GM19438 (cell line): ENCODE data around the gene ACSF2.
A peak's percentile ranks its signal among the peaks of the same experiment; 100 is the strongest.
"Not testable (repeated sequence)": the region's sequence is repeated elsewhere in the genome, so short reads cannot be mapped to it uniquely, and the experiment has no call there.

Source experiments
- ATAC-seq: cut with Tn5 transposase; IDR thresholded peaks from one replicate; pipeline ENCODE4 v1.9.1; 2021; ENCODE audit warnings: low read depth; ENCODE audit not compliant: unreplicated experiment

The ACSF2 gene, protein sequence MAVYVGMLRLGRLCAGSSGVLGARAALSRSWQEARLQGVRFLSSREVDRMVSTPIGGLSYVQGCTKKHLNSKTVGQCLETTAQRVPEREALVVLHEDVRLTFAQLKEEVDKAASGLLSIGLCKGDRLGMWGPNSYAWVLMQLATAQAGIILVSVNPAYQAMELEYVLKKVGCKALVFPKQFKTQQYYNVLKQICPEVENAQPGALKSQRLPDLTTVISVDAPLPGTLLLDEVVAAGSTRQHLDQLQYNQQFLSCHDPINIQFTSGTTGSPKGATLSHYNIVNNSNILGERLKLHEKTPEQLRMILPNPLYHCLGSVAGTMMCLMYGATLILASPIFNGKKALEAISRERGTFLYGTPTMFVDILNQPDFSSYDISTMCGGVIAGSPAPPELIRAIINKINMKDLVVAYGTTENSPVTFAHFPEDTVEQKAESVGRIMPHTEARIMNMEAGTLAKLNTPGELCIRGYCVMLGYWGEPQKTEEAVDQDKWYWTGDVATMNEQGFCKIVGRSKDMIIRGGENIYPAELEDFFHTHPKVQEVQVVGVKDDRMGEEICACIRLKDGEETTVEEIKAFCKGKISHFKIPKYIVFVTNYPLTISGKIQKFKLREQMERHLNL

DNA sequence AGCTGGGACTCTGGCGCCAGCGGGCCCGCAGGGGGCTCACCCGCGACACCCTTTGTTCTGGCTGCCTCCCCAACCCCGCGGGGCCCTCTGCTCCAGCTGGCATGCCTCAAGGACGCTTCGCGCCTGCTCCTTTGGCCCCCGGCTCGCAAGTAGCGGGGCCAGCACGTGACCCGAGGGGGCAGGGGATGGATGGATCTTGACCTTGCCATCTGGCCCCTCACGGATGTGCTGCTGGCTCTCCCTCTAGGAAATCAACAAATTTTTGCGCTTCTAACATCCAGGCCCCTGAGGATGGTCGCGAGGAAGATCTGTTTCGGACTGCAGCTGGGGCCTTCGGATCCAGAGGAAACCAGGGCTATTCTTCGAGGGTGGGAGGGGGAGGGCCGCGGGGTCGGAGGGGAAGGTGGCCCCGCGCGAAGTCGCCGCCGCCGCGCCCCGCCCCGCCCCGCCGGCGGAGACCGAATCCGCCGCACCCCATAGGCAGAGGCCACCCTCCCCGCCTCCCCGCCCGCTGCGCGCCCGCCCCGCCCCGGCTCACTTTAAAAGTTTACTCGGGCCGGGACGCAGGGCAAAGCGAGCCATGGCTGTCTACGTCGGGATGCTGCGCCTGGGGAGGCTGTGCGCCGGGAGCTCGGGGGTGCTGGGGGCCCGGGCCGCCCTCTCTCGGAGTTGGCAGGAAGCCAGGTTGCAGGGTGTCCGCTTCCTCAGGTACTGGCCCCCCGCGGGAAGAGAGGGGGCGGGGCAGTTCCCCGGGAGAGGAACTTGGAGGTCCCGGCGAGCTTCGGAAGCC lies at the start of gene ACSF2:
TSS of gene ACSF2 (plus strand) at position 537 of the 790 bp plus-strand sequence. CDS start at position 581, 44 bp downstream.
- peak; percentile 60 for ATAC-seq

DNA sequence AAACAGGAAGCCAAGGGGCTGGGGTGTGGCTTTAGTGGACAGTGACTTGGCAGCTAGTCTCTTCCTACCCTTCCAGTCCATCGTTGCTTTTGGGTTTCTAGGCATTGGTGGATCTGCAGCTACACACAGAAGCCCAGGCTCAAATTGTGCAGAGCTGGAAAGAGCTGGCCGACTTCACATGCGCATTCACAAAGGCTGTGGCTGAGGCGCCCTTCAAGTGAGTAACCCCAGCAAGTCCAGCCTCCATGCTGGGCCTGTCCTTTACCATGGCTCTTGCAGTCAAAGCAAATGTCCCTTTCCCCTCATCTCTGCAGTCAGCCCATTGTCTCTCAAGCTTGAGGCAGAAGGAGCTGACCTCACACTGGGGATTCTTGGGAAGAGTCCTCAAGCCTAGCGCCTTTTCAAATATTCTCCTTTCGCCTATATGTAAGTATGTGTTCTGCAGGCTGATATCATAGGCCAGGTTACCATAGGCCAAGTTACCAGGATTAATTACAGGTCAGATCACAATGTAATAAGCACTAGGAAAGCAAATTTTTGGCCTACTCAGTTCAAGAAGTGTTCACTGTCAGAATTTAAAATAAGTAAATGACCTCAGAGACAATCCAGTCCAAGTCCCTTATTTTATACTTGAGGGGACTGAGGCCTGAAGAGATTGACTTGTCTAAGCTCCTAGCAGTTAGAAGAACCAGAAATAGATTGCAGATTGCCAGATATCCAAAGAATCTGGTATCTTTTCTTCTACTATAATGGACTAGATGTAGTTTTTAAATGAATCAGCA lies 46.5 kb upstream of the ACSF2 start:
- no peak for ATAC-seq

- no peak for ATAC-seq
These were observed 45.4 kb upstream of the ACSF2 start for GRCh38 chr17:50380369-50381259.

DNA sequence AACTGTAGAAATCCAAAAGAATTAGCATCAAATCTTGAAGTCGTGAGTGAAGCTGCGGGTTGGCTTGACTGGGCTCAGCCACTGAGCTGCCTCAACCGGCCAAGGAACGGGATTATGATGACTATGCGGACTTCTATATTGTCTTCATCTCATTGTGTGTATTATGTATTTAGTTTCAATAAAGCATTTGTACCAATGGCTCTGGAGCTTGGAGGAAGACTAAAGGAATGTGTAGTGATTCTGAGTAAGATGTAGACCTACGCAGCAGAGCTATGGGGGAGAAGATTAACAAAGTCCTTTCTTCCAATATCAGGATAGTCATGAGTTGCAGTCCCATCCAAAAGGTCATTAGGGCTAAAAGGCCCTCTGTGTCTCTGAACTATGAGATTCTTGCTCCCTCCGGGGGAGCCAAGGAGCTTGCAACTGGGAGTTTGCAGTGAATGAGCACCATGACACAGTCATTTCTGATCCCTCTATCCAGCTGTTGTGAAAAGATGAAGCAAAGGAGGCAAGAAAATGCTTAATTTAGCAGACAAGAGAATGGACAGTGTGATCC lies 44.7 kb upstream of the ACSF2 start:
- no peak for ATAC-seq

DNA sequence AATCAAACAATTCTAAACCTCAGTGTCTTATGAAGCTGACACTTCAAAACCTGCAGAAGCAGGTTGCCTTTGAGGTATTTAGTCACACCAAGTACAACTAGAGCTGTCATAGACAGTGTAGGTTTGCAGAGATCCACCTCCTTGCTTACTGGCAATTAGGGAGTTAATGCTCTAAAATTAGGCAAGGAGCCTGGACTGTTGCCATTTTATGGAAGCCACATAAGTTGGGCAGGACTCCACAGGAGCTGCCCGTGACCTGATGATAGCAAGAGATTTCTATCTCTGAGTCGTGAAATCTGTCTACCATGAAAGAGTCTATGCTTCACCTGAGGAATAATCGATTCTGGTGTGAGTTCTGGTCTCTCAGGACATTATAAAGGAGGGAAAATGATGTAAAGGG lies 44.1 kb upstream of the ACSF2 start:
- ATAC-seq: no peak

DNA sequence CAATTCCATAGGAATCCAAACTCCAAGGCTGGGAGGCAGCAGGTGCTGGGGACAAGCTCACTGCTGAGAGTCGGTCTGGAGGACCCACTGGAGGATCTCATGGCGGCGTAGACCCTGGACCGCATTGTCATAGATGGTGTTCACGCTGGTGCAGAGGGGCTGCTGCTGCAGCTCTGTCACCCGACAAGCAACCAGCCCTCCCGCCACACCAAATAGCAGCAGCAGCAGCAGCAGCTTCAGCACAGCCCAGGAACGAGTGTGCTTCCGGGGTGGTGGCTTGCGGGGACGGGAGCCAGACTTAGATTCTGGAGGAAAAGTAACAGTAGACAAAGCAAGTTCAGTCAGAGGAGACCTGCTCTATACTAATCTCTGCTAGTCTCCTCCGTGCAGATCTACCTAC lies 43.1 kb upstream of the ACSF2 start:
- ATAC-seq: no peak

DNA sequence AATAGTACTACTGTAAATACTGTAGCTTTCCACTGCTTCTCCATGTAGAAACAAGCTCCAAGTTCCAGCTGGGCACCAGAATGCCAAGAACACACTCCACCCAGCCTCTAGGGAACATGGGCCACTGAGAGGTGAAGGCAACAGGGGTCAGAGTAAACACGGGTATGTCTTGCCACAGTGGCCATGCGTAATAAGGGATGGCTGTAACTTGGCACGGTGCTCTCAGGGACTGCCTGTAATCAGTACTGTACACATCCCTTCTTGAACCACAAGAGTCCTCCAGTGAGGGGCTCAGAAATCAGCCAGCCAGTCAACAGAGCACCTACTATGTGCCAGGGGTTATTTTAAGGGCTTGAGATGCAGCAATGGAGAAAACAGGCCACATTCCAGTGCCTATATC lies 39.5 kb upstream of the ACSF2 start:
- no peak for ATAC-seq

- no peak for ATAC-seq
These were observed 37.3 kb upstream of the ACSF2 start for GRCh38 chr17:50388728-50389127.

DNA sequence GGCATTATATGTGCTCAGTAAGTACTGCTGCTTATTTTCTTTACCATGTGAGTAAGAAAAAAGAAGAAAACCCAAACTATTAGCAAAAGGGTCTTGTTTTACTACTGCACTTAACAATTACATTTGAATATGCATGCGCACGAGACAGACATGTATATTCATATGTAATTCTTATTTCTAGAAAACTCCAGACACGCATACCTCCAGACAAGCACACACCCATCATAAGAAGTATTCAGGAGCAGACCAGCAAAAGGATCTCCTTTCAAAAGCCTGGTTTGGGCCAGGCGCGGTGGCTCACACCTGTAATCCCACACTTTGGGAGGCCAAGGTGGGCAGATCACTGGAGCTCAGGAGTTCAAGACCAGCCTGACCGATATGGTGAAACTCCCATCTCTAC lies 36.5 kb upstream of the ACSF2 start:
- no peak for ATAC-seq

GRCh38 chr17:50392621-50393020 lies 33.4 kb upstream of the ACSF2 start:
- no peak for ATAC-seq

DNA sequence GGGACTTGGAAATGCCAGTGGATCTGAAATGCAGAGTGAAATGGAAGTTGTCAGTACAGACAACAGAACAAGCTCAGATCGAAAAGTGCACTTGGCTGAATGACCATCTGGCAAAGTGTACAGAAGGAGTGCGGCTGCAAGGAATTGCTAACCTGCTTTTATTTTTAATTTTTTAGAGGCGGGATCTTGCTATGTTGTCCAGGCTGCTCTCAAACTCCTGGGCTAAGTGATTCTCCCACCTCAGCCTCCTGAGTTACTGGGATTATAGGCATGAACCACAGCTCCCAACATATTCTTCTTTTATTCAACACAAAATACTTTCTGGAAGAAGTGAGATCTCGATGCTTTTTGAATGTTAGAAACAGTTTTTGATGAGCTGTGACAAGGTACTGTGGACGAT lies 32.3 kb upstream of the ACSF2 start:
- no peak for ATAC-seq

DNA sequence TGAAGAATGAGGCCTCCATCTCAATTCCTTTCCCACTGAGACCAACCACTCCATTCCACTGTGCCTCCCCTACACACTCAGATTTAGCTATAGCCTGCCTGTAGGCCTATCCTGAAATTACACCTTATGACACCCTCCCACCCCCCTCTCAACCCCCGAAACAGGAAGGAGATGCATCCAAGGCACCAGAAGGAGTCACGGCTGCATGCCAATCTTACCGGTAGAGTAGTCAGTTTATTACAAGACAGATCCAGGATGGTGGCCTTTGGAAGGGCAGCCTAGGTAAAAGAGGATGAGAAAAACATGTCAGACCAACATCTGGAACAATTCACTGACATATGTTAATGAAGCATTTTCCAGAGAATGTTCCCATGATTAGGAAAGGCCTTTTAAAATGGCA lies 31.3 kb upstream of the ACSF2 start:
- no peak for ATAC-seq

DNA sequence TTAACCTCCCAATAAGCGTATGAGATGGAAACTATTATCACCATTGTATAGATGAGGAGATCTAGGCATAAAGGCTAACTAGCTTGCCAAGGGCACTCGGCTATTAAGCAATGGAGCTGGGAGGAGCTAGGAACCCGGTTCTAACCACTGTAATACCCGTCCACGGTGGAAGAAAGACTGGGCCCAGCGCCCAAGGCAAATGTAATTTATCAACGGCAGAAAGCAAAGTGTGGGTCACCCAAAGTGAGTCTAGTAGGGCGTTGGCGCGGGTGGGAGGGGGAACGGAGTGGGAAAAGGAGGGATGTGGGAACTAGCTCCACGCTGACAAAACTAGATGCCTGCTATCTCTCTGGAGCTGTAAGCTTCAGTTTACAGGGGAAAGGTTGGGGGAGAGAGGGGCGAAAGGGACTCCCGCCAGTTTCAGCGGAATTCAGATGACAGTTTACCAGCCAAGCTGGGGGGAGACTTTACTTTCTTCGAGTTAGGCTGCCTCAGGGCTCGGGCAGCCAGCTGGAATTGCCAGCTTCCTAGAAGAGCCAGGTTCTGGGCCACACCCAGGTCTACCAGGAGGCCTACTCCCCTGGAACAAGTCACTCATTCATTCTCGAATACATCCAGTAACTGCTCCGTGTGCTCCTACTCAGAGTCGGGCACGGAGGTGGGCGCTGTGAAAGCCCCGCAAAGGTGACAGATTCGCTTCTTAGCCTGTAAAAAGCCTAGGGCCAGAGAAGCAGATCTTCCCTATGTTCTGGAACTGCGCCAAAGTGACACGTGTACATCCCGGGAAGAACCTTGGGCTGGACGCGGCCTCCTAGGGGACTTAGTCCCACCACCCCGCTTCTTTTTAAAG lies 29.5 kb upstream of the ACSF2 start:
- no peak for ATAC-seq

- ATAC-seq: peak; percentile 86
These were observed 28.7 kb upstream of the ACSF2 start, which contains the start of gene LRRC59 for GRCh38 chr17:50397111-50397918. TSS of gene LRRC59 (minus strand) at chr17:50397523. CDS start at chr17:50397317, 206 bp downstream.

DNA sequence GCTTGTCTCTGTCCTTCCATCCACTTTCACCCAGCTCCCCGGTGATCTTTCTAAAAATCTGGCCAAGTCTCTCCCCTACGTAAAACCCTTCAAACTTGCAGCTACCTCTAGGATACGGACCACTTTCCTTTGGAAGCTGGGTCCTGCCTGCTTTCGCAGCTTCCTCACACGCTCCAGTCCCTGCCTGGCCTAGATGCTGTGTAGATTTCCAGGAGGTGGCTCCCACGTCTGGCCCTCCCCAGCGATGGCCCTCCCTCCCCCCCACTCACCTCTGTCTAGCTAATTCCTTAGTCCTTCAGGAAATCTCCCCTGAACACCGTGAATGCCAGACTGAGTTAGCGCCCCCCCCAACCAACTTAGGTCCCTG lies 28.1 kb upstream of the ACSF2 start:
- ATAC-seq: no peak

- not testable (repeated sequence) for ATAC-seq
These were observed 27.3 kb upstream of the ACSF2 start for GRCh38 chr17:50398672-50399071.

DNA sequence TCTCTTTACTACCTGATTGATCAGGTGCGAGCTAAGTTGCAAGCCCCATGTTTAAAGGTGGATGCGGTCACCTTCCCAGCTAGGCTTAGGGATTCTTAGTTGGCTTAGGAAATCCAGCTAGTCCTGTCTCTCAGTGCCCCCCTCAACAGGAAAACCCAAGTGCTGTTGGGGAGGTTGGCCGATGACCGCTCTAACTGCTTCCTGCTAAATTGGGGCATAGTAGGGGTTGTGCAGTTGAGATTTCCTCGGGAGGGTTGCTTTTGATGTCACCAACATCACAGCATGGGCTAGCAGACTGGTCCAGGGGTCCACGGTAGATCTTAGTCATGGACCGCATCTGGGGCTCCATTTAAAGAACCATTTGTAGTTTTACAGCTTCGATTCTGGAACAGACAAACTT lies 26.4 kb upstream of the ACSF2 start:
- not testable (repeated sequence) for ATAC-seq

DNA sequence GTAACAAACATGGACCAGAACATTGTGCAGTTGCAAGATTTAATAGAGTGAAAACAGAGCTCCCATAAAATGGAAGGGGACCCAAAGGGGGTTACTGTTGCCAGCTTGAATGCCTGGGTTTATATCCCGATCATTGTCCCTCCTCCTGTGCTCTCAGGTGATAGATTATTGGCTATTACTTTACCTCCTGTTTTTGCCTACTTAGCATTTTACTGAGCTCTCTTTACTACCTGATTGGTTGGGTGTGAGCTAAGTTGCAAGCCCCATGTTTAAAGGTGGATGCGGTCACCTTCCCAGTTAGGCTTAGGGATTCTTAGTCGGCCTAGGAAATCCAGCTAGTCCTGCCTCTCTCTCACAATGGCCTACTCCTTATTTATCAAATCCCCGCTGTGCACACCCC lies 20.7 kb upstream of the ACSF2 start:
- not testable (repeated sequence) for ATAC-seq
